ENCODE results near the gene MESP1. TPM values are rescaled to one million over a fixed set of nuclear protein-coding genes. Genes with fewer than 3 reads are reported as not detected.

MESP1 gene
- total and polyA plus RNA-seq, 2 of the 4 experiments (the other 2 are of a cell fraction): under 0.01 to 0.10 TPM

- H3K9me1 ChIP-seq (ENCODE audit: insufficient read depth, low read length): no peaks in the 10 kb centered on the region
- H3K4me1 ChIP-seq (ENCODE audit: control insufficient read depth, insufficient read depth, low read length): peaks cover 8% of the 10 kb centered on the region; the same call in 1 of the 2 replicates
- WGBS, 2 experiments (ENCODE audit: extremely low coverage in 2 of 2, insufficient read length in 1 of 2): no CpG with 5 or more reads among the region's 3 CpGs
- H2BK20ac ChIP-seq (ENCODE audit: low read depth, low read length): no peak overlapping the region
- H4K8ac ChIP-seq (ENCODE audit: low read depth in 2 of 2, low read length in 2 of 2): no peak overlapping the region
- ChIA-PET CTCF (no interaction called here), POLR2A (ENCODE audit: unreplicated experiment) (no interaction called here)
- H4K5ac ChIP-seq (ENCODE audit: low read depth, low read length): no peak overlapping the region
- ATAC-seq (ENCODE audit: low read depth) (no peak), DNase-seq (no peak)
- H3K27me3 ChIP-seq (ENCODE audit: control insufficient read depth, insufficient read depth, low read length): no peaks in the 10 kb centered on the region
- no peak overlapping the region for H4K91ac ChIP-seq (ENCODE audit: insufficient read depth, low read depth, low read length)
- no peak overlapping the region for H2AK9ac ChIP-seq (replicated peaks; ENCODE audit: low read depth, low read length, poor library complexity)
- H2BK120ac ChIP-seq (ENCODE audit: low read depth, low read length): no peak overlapping the region
- H3K27ac ChIP-seq (ENCODE audit: insufficient read depth, low read length): no peak overlapping the region
- H2AFZ ChIP-seq (replicated peaks; ENCODE audit: low read length, poor library complexity): no peak overlapping the region
- H4K20me1 ChIP-seq (ENCODE audit: insufficient read depth, low read length): no peaks in the 10 kb centered on the region
- no peaks in the 10 kb centered on the region for H3K79me1 ChIP-seq (ENCODE audit: low read depth in 1 of 2, low read length in 2 of 2)
- no peak overlapping the region for H3K4me2 ChIP-seq (ENCODE audit: low read depth, low read length)
- H2BK15ac ChIP-seq (ENCODE audit: low read depth, low read length): no peak overlapping the region
- no peak overlapping the region for H2BK5ac ChIP-seq (ENCODE audit: low read depth, low read length, poor library complexity, severe bottlenecking)
- peaks cover 3% of the 10 kb centered on the region; the same call in 1 of the 2 replicates for H3K9me3 ChIP-seq (ENCODE audit: control insufficient read depth, insufficient read depth, low read length)
- H3K4ac ChIP-seq (ENCODE audit: low read depth, low read length): no peak overlapping the region
- no peak for TF ChIP-seq NFE2L2 (IDR thresholded peaks at IDR 0.05; ENCODE audit: low read depth, low read length)
- no peak for TF ChIP-seq BHLHE40 (IDR thresholded peaks at IDR 0.05; ENCODE audit: low read depth, low read length)
- TF ChIP-seq MXI1 (IDR thresholded peaks at IDR 0.05; ENCODE audit: borderline replicate concordance, low read depth, low read length): no peak
- TF ChIP-seq CEBPB (IDR thresholded peaks at IDR 0.05; ENCODE audit: low read depth, low read length): no peak
- TF ChIP-seq MAZ (IDR thresholded peaks at IDR 0.05; ENCODE audit: borderline replicate concordance, low read depth, low read length): no peak
- no peak for TF ChIP-seq RAD21 (IDR thresholded peaks at IDR 0.05; ENCODE audit: low read length)
- TF ChIP-seq CTCF (conservative IDR thresholded peaks at IDR 0.05; ENCODE audit: low read depth, low read length): no peak
- TF ChIP-seq FOS (IDR thresholded peaks at IDR 0.05; ENCODE audit: low read depth, low read length): no peak
- no peak for TF ChIP-seq CHD1 (IDR thresholded peaks at IDR 0.05; ENCODE audit: low read depth, low read length)
- TF ChIP-seq ELK1 (IDR thresholded peaks at IDR 0.05; ENCODE audit: borderline replicate concordance, low read depth, low read length): no peak
- TF ChIP-seq USF2 (IDR thresholded peaks at IDR 0.05; ENCODE audit: low read depth, low read length): no peak
- no peak for TF ChIP-seq SMC3 (IDR thresholded peaks at IDR 0.05; ENCODE audit: low read depth, low read length)
- no peak for TF ChIP-seq MAFK (IDR thresholded peaks at IDR 0.05; ENCODE audit: low read depth, low read length)
- no peak overlapping the region for H3K18ac ChIP-seq (ENCODE audit: low read depth, low read length)
- dilution Hi-C loops (cut with HindIII; ENCODE audit: low sequenced_read_pairs, unreplicated experiment) (no loop called here), in situ Hi-C loops (cut with MboI; ENCODE audit: low sequenced_read_pairs) (no loop called here), intact Hi-C loops (cut with micrococcal nuclease) (no loop called here)
- no peak overlapping the region for H3K14ac ChIP-seq (replicated peaks; ENCODE audit: low read depth, low read length)
- BruUV-seq (replicated peaks): no TSS peak
- no peak overlapping the region for H3K4me3 ChIP-seq (ENCODE audit: insufficient read depth, low read depth, low read length)
- H3K9ac ChIP-seq (ENCODE audit: low read depth, low read length): no peak overlapping the region
- no peak overlapping the region for H3K23ac ChIP-seq (ENCODE audit: low read depth, low read length)
- no peak overlapping the region for H3K56ac ChIP-seq (ENCODE audit: extremely low read depth, insufficient read depth, low read length)
- peaks cover 34% of the 10 kb centered on the region for H3K36me3 ChIP-seq (ENCODE audit: control insufficient read depth, insufficient read depth, low read length)
- no peak overlapping the region for H2AK5ac ChIP-seq (ENCODE audit: low read depth, low read length)
Measured at GRCh38 chr15:89787944-89788343, 36.9 kb upstream of the MESP1 start.
